Measurements from ENCODE around the gene RC3H2. TPM values are rescaled to one million over a fixed set of nuclear protein-coding genes. Genes with fewer than 3 reads are reported as not detected.

The RC3H2 gene
- total and polyA plus RNA-seq, 7 donors = 5.6 to 33.7 (median 24.8) TPM

GRCh38 chr9:122944960-122945888, 40.1 kb upstream of the RC3H2 start:
- H3K4me3 ChIP-seq = no peak overlapping the region
- TF ChIP-seq, protein P1, sequence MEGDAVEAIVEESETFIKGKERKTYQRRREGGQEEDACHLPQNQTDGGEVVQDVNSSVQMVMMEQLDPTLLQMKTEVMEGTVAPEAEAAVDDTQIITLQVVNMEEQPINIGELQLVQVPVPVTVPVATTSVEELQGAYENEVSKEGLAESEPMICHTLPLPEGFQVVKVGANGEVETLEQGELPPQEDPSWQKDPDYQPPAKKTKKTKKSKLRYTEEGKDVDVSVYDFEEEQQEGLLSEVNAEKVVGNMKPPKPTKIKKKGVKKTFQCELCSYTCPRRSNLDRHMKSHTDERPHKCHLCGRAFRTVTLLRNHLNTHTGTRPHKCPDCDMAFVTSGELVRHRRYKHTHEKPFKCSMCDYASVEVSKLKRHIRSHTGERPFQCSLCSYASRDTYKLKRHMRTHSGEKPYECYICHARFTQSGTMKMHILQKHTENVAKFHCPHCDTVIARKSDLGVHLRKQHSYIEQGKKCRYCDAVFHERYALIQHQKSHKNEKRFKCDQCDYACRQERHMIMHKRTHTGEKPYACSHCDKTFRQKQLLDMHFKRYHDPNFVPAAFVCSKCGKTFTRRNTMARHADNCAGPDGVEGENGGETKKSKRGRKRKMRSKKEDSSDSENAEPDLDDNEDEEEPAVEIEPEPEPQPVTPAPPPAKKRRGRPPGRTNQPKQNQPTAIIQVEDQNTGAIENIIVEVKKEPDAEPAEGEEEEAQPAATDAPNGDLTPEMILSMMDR (IDR thresholded peaks at IDR 0.05) = no peak

GRCh38 chr9:122941582-122942234, 36.5 kb upstream of the RC3H2 start:
- Histone ChIP-seq H3K4me3 (peak overlapping the region; percentile 85), H3K36me3 (ENCODE audit: insufficient read depth in 1 of 2, low read depth in 1 of 2) (peaks cover 0 to 28% of the 10 kb centered on the region in 2 donors), H3K4me1 (peaks cover 35% of the 10 kb centered on the region), H3K27ac (peak overlapping the region; percentile 89), H3K9me3 (no peaks in the 10 kb centered on the region), H3K27me3 (ENCODE audit: insufficient read depth in 3 of 3, low read length in 2 of 3) (no peaks in the 10 kb centered on the region)
- intact Hi-C loops (cut with DNase I) = loop anchor here in 1 of 2 donors (5.0 kb wide), 1 partner anchor 39 kb away; no protein-coding TSS in a partner anchor
- WGBS, 3 donors = 6 to 9% (median 9%) methylated on average over 17 of the region's 17 CpGs
- ATAC-seq = peak in 2 of 4 donors; percentile 11
- DNase-seq = no peak
- TF ChIP-seq, protein P1 (IDR thresholded peaks at IDR 0.05) = no peak

More at GRCh38 chr9:122944960-122945888, 40.1 kb upstream of the RC3H2 start:
- Histone ChIP-seq H3K4me1 (peaks cover 30% of the 10 kb centered on the region), H3K27me3 (ENCODE audit: insufficient read depth in 3 of 3, low read length in 2 of 3) (no peaks in the 10 kb centered on the region), H3K27ac (no peak overlapping the region), H3K9me3 (no peaks in the 10 kb centered on the region), H3K36me3 (ENCODE audit: insufficient read depth in 1 of 2, low read depth in 1 of 2) (peaks cover 0 to 8% of the 10 kb centered on the region in 2 donors)
- ATAC-seq = no peak
- intact Hi-C loops (cut with DNase I) = loop anchor here in 1 of 2 donors (5.0 kb wide), 1 partner anchor 43 kb away; no protein-coding TSS in a partner anchor
- 72 to 83% (median 73%) methylated on average over 4 of the region's 4 CpGs for WGBS, 3 donors
- no peak for DNase-seq

DNA sequence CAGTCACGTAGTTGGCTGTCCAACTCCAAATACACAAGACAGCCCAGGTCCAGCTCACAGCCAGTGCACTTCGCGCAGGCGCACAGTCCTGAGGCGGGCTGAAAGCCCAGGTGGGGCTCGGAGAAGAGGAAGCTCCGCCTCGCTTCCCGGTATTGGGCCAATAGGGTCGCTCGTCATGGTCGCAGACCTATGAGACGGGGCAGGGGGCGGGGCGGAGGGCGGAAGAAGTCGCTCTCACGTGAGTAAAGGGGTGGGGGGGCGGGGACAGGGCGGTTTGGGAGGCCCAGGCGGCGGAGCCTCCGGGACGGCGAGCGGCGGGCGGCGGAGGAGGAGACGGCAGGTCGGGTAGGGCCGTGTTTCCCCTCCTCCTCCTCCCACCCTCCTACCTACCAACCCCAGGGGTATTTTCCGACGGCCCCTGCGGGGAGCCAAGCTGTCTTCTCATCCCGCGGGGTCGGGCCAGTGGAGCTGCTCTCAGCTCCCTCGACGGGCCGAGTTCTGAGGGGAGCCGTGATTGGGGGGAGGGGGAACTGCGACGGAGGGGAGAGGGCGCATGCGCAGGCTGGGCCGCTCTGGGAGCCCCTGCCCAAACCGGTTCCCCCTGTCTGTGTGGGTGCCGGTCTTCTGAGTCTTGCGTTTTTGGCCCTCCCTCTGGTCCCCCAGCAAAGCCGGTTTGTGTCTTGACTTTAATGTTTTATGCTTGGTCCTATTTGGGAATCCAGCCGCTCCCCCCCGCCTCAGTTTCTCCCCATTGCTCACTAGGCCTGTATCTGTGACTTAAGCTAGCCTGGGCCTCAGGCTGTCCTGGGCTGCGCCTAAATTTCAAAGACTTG, 35.8 kb upstream of the RC3H2 start, which contains the start of gene RABGAP1:
TSS of gene RABGAP1 (plus strand) at position 272 of the 833 bp plus-strand sequence. CDS start 16,040 bp downstream, outside the sequence.
- TF ChIP-seq, protein P1 (IDR thresholded peaks at IDR 0.05) = no peak
- Histone ChIP-seq H3K4me1 (peaks cover 27% of the 10 kb centered on the region), H3K27me3 (ENCODE audit: insufficient read depth in 3 of 3, low read length in 2 of 3) (no peaks in the 10 kb centered on the region), H3K4me3 (peak within 1 kb of the TSS; percentile 85), H3K9me3 (no peaks in the 10 kb centered on the region), H3K36me3 (ENCODE audit: insufficient read depth in 1 of 2, low read depth in 1 of 2) (peaks cover 0 to 31% of the 10 kb centered on the region in 2 donors), H3K27ac (peak within 1 kb of the TSS; percentile 89)
- DNase-seq (peak; percentile 100), ATAC-seq (peak; percentile 98 to 100 (median 99))
- intact Hi-C loops (cut with DNase I) = loop anchor here in 1 of 2 donors (5.0 kb wide), 1 partner anchor 39 kb away; no protein-coding TSS in a partner anchor
- 0 to 1% (median 0%) methylated on average over 33 to 54 of the region's 54 CpGs for WGBS, 3 donors

DNA sequence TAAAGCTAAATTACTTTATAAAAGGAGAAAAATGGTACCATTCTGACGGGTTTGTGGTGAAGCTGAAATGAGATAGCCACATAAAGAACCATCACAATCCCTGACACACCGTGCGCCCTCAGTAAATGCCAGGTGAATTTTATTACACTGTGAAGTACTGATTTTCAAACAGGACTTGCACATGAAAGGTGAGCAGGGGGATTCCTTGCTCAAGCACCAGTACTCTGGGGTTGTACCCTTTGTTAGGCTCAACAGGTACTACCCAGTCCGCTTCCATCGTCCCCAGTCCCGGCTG, 35.2 kb upstream of the RC3H2 start:
- Histone ChIP-seq H3K4me3 (peak overlapping the region; percentile 85), H3K9me3 (no peaks in the 10 kb centered on the region), H3K27ac (peak overlapping the region; percentile 73), H3K27me3 (ENCODE audit: insufficient read depth in 3 of 3, low read length in 2 of 3) (no peaks in the 10 kb centered on the region), H3K36me3 (ENCODE audit: insufficient read depth in 1 of 2, low read depth in 1 of 2) (peaks cover 0 to 30% of the 10 kb centered on the region in 2 donors), H3K4me1 (peaks cover 23% of the 10 kb centered on the region)
- 19 to 22% (median 21%) methylated on average over 6 of the region's 6 CpGs for WGBS, 3 donors
- intact Hi-C loops (cut with DNase I) = loop anchor here in 1 of 2 donors (5.0 kb wide), 1 partner anchor 38 kb away; no protein-coding TSS in a partner anchor
- DNase-seq = no peak
- TF ChIP-seq, protein P1 (IDR thresholded peaks at IDR 0.05) = no peak
- no peak for ATAC-seq

Data from psoas muscle (tissue), 8 donors.